ENCODE measurements around the gene CACNG1.

- TF ChIP-seq CTCF (conservative IDR thresholded peaks at IDR 0.05 in 1 of 2, IDR thresholded peaks at IDR 0.05 in 1 of 2; ENCODE audit: low read depth in 1 of 2, low read length in 2 of 2): no peak
- no peak for TF ChIP-seq EZH2 (IDR thresholded peaks at IDR 0.05; ENCODE audit: low read length, missing control alignments)
Measured at GRCh38 chr17:67018471-67019434, 25.6 kb upstream of the CACNG1 start.

Measured in fibroblast of lung (primary cell).